HG02981 (cell line): ENCODE data around the gene SDK1.

Source experiments
- ATAC-seq: cut with Tn5 transposase; IDR thresholded peaks from one replicate; pipeline ENCODE4 v1.9.1; 2021; ENCODE audit warnings: mild to moderate bottlenecking, moderate library complexity; ENCODE audit not compliant: unreplicated experiment

Gene SDK1

GRCh38 chr7:3408814-3409595 lies 108.0 kb downstream of the SDK1 start:
- no peak for ATAC-seq

GRCh38 chr7:3412871-3413270 lies 111.8 kb downstream of the SDK1 start:
- ATAC-seq, result no peak

GRCh38 chr7:3415861-3416312 lies 114.8 kb downstream of the SDK1 start:
- ATAC-seq, result no peak

GRCh38 chr7:3416453-3416852 lies 115.4 kb downstream of the SDK1 start:
- ATAC-seq, result no peak

- no peak for ATAC-seq
Measured at GRCh38 chr7:3425087-3425486, 124.0 kb downstream of the SDK1 start.

- ATAC-seq, result no peak
Measured at GRCh38 chr7:3426064-3426463, 125.0 kb downstream of the SDK1 start.

GRCh38 chr7:3427957-3428356 lies 126.9 kb downstream of the SDK1 start:
- no peak for ATAC-seq

GRCh38 chr7:3429981-3430380 lies 128.9 kb downstream of the SDK1 start:
- no peak for ATAC-seq

GRCh38 chr7:3430588-3430987 lies 129.5 kb downstream of the SDK1 start:
- no peak for ATAC-seq

GRCh38 chr7:3431306-3431705 lies 130.3 kb downstream of the SDK1 start:
- no peak for ATAC-seq

- ATAC-seq, result no peak
Measured at GRCh38 chr7:3432911-3433310, 131.9 kb downstream of the SDK1 start.

GRCh38 chr7:3434611-3435010 lies 133.6 kb downstream of the SDK1 start:
- ATAC-seq, result no peak

GRCh38 chr7:3436112-3436511 lies 135.1 kb downstream of the SDK1 start:
- no peak for ATAC-seq

GRCh38 chr7:3436746-3437145 lies 135.7 kb downstream of the SDK1 start:
- ATAC-seq, result no peak

GRCh38 chr7:3437467-3437866 lies 136.4 kb downstream of the SDK1 start:
- ATAC-seq, result no peak

GRCh38 chr7:3438352-3438751 lies 137.3 kb downstream of the SDK1 start:
- no peak for ATAC-seq

GRCh38 chr7:3439333-3440030 lies 138.4 kb downstream of the SDK1 start:
- no peak for ATAC-seq

GRCh38 chr7:3440509-3440908 lies 139.5 kb downstream of the SDK1 start:
- ATAC-seq, result no peak

GRCh38 chr7:3443716-3444115 lies 142.7 kb downstream of the SDK1 start:
- no peak for ATAC-seq

GRCh38 chr7:3446786-3447185 lies 145.7 kb downstream of the SDK1 start:
- ATAC-seq, result no peak

- no peak for ATAC-seq
Measured at GRCh38 chr7:3451701-3452100, 150.6 kb downstream of the SDK1 start.

GRCh38 chr7:3453398-3453797 lies 152.3 kb downstream of the SDK1 start:
- ATAC-seq, result no peak
